Effector CD8-positive, alpha-beta T cell (primary cell): Measurements from ENCODE around the gene C1QB.

Experiments
- DNase-seq: peaks from one replicate; lab custom pipeline; 2025; lab: John Stamatoyannopoulos, UW
- total RNA-seq, 4 experiments: gene quantifications; one replicate each; lab custom pipeline; 2026; lab: John Stamatoyannopoulos, UW

The C1QB gene
- total RNA-seq, result 0 to 0.18 (median 0) reads per million in 4 experiments

GRCh38 chr1:22652881-22653316 lies at the start of gene C1QB:
Gene C1QB (plus strand): TSS chr1:22653236. CDS start chr1:22659463, 6,227 bp downstream.
- no peak for DNase-seq

GRCh38 chr1:22606161-22606560 lies 46.9 kb upstream of the C1QB start:
- DNase-seq, result no peak

GRCh38 chr1:22607154-22607553 lies 45.9 kb upstream of the C1QB start:
- no peak for DNase-seq

GRCh38 chr1:22608361-22608760 lies 44.7 kb upstream of the C1QB start:
- no peak for DNase-seq

DNA sequence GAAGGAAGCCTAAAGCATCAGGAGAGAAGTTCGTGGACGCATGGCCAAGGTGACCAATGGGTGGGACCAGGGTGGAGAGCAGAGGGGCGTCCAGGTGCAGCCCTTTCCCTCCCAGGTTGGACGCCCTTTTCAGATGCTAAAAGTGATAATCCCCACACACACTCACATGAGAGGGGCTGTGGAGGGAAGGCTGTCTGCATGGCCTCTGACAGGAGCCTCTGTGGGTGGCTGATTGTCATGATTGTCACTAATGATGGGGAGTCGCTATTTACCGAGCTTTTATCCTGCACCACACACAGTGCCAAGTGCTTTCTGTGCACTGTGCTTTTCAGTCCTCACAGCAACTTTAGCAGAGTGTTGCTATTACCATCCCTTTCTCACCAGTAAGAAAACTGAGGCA lies 43.7 kb upstream of the C1QB start:
- no peak for DNase-seq

GRCh38 chr1:22611530-22611947 lies 41.5 kb upstream of the C1QB start:
- no peak for DNase-seq

GRCh38 chr1:22612671-22613571 lies 40.1 kb upstream of the C1QB start:
- no peak for DNase-seq

DNA sequence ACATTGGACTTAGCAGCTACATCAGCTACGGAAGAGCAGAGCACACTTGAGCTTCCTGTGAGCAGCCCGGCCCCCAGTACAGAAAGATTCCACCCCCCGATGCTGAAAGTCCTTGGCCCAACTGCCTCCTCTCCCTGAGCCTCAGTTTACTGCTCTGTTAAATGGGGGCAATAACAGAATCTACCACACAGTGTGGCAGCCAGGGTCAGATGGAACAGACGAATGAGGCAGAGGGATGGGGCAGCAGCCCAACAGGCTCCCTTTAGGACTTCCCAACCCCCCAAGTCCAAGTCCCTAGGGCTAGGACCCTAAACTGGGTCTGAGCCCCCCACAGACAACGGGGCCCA lies 39.5 kb upstream of the C1QB start:
- no peak for DNase-seq

- DNase-seq, result no peak
Observed at GRCh38 chr1:22613951-22614350, 39.1 kb upstream of the C1QB start.

- no peak for DNase-seq
Observed at GRCh38 chr1:22615886-22616285, 37.1 kb upstream of the C1QB start.

GRCh38 chr1:22616571-22616970 lies 36.5 kb upstream of the C1QB start:
- no peak for DNase-seq

- no peak for DNase-seq
Observed at GRCh38 chr1:22618056-22618455, 35.0 kb upstream of the C1QB start.

DNA sequence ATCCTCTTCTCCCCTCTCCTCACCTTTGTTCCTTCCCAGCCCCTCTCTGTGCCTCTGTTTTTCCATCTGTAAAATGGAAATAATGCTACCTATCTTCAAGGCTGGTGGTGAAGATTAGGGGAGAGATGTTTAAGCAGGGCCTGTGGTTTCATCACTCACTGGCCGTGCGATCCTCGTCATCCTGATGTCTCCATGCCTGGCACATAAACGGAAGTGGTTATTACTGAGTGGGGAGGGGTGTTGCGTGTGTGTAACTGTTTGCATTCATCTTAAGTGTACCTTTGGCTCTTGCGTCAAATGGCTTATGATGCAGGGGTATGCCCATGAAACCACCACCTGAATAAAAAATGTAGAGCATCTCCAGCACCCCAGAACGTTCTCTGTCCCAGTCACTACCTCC lies 33.8 kb upstream of the C1QB start:
- no peak for DNase-seq

- DNase-seq, result no peak
Observed at GRCh38 chr1:22619798-22620197, 33.2 kb upstream of the C1QB start.

GRCh38 chr1:22621761-22622160 lies 31.3 kb upstream of the C1QB start:
- no peak for DNase-seq

DNA sequence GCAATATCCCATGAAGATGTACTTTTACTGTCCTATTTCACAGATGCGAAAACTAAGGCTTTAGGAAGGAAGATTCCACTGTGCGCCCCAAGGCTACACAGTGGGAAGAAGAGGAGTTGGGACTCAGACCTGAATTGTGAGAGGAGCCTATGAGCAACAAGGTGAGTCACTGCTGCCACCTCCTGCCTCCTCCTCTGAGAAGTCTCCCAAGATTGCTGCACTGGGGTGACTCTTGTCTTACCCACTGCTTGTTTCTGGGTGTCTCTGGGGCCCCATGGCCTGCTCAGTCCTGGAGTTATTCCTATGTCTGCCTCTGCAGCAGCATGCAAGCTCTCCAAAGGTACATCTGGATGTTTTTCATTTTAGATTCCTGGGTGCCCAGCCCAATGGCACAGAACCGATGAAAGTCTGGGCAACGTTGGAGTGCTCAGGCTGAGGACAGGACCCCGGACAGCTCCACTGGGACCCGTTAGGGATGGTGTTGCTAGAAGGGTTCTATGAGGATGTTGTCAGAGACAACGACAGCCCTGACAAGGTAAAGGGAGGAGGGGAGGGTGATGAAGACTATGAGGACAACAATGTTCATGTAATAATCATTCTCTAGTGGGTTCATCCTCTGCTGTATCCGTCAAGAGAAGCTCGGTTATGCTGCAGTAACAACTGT lies 27.6 kb upstream of the C1QB start:
- DNase-seq, result no peak

DNA sequence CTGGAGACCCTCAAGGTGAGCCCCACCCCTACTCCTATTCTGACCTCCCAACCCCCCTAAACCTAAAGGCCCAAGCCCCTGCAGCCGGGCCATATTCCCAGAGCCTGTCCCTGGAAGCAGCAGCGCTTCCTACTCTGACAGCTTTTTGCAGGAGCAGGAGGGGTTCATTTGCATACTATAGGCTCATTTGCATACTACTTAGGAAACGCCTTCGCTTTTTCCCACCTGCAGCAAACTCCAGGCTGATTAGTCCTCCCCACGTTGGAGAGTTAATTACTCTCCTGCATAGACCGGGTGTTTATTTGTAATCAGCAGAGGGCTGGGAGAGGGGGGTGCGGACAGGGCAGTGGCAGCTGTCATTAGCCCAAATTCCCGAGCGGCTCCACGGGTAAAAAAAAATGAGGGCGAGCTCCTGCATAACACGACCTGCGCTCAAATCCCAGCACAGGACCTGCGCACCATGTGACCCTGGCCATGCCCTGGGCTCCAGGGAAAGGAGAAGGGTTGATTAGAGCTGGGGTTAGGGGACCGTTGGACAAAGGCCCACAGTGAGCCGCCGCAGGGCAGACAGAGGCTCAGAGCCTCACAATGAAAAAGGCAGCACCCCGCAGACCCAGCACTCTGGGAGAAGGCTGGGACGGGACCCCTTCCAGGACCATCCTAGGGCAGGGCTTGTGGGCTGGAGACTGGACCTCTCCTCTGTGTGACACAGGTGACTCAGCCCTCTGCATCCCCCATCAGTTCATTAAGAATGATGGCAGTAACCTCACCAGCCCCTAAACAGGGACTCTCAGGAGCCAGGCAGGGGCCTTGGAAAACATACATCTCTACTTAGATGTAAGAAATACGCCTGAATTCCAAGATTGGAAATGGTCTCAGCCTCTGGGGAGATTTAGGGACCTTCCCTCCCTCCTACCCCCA lies 26.5 kb upstream of the C1QB start:
- DNase-seq, result no peak

- no peak for DNase-seq
Observed at GRCh38 chr1:22627331-22627730, 25.7 kb upstream of the C1QB start.

DNA sequence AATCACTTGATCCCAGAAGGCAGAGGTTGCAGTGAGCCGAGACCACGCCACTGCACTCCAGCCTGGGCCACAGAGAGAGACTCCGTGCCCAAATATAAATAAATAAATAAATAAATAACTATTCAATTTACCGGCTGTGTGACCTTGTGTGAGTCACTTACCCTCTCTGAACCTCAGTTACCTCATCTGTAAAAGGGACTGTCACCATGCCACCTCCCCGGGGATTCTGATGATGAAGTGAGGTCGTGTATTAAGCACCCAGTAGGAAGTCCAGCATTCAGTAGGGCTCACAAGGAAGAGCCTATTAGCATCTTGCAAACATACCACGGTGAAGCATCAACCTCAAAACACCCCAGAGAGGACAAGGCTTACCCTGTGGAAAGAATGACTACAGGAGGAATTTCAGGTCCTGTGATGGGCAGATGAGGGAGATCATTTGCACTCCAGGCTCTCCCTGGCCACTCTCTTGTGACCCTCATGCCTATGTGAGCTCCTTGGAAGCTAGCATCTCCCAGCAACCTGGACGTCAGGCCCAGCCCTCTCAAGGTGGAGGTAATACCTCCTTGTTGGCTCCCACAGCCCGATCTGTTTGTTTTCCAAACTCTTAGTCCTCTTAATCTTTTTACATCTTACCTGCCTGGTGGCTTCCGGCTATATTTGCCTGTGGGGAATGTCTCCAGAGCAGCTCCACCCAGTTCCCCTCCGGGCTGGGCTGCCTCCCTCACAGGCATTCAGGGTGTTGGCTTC lies 24.2 kb upstream of the C1QB start:
- DNase-seq, result no peak

DNA sequence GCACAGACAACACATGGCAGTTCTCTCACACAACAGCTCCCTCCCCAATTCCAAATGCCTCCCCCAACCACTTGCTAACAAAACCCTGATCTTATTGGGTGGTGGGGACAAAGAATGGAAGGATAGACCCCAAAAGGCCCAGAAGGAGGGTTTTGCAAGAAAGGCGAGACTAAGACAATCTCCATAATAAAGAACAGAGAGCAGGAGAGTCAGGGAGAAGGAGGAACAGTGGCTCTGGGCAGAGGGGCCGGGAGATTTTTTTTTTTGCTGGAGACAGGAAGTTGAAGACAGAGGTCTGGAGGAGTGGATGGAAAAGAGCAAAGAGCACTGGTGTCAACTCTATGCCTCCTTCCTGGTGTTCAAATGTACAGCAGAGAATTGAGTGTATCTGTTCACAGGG lies 23.1 kb upstream of the C1QB start:
- DNase-seq, result no peak

- no peak for DNase-seq
Observed at GRCh38 chr1:22633697-22634463, 19.2 kb upstream of the C1QB start.
